ENCODE measurements around the gene NARS2.
"Not testable (repeated sequence)": the region's sequence is repeated elsewhere in the genome, so short reads cannot be mapped to it uniquely, and the experiment has no call there.

The NARS2 gene

GRCh38 chr11:78574386-78575381 lies at the start of gene NARS2:
Gene NARS2 (minus strand): TSS chr11:78574864. CDS start chr11:78574488, 376 bp downstream.
- Histone ChIP-seq H3K27ac (ENCODE audit: low read depth, low read length) (peak within 1 kb of the TSS; percentile 81), H3K9ac (ENCODE audit: low read depth in 1 of 2, low read length in 2 of 2) (peak within 1 kb of the TSS; percentile 84 to 91), H3K9me3 (ENCODE audit: control insufficient read depth in 1 of 2, low read length in 2 of 2) (no peaks in the 10 kb centered on the region), H3K27me3 (ENCODE audit: control insufficient read depth in 1 of 2, insufficient read depth in 2 of 2, low read length in 2 of 2) (no peaks in the 10 kb centered on the region), H3K36me3 (ENCODE audit: control insufficient read depth in 1 of 2, insufficient read depth in 2 of 2, low read length in 2 of 2) (peaks cover 4 to 12% of the 10 kb centered on the region in 2 donors), H3K4me1 (ENCODE audit: control insufficient read depth in 1 of 2, insufficient read depth in 2 of 2, low read length in 2 of 2) (peaks cover 7 to 17% of the 10 kb centered on the region in 2 donors), H3K4me3 (ENCODE audit: low read depth in 1 of 2, low read length in 2 of 2) (peak within 1 kb of the TSS; percentile 74 to 92)

- Histone ChIP-seq H3K27me3 (ENCODE audit: control insufficient read depth in 1 of 2, insufficient read depth in 2 of 2, low read length in 2 of 2) (no peaks in the 10 kb centered on the region), H3K4me3 (ENCODE audit: low read depth in 1 of 2, low read length in 2 of 2) (no peak overlapping the region), H3K27ac (ENCODE audit: low read depth, low read length) (no peak overlapping the region), H3K9ac (ENCODE audit: low read depth in 1 of 2, low read length in 2 of 2) (no peak overlapping the region), H3K36me3 (ENCODE audit: control insufficient read depth in 1 of 2, insufficient read depth in 2 of 2, low read length in 2 of 2) (no peaks in the 10 kb centered on the region), H3K9me3 (ENCODE audit: control insufficient read depth in 1 of 2, low read length in 2 of 2) (peaks cover 0 to 5% of the 10 kb centered on the region in 2 donors), H3K4me1 (ENCODE audit: control insufficient read depth in 1 of 2, insufficient read depth in 2 of 2, low read length in 2 of 2) (no peaks in the 10 kb centered on the region)
Observed at GRCh38 chr11:78622666-78623065, 48.0 kb upstream of the NARS2 start.

- Histone ChIP-seq H3K9ac (ENCODE audit: low read depth in 1 of 2, low read length in 2 of 2) (no peak overlapping the region), H3K36me3 (ENCODE audit: control insufficient read depth in 1 of 2, insufficient read depth in 2 of 2, low read length in 2 of 2) (no peaks in the 10 kb centered on the region)
Observed at GRCh38 chr11:78620159-78620558, 45.5 kb upstream of the NARS2 start.

GRCh38 chr11:78615724-78616123 lies 41.1 kb upstream of the NARS2 start:
- Histone ChIP-seq H3K4me1 (ENCODE audit: control insufficient read depth in 1 of 2, insufficient read depth in 2 of 2, low read length in 2 of 2) (no peaks in the 10 kb centered on the region), H3K9ac (ENCODE audit: low read depth in 1 of 2, low read length in 2 of 2) (no peak overlapping the region), H3K36me3 (ENCODE audit: control insufficient read depth in 1 of 2, insufficient read depth in 2 of 2, low read length in 2 of 2) (no peaks in the 10 kb centered on the region), H3K9me3 (ENCODE audit: control insufficient read depth in 1 of 2, low read length in 2 of 2) (peaks cover 0 to 7% of the 10 kb centered on the region in 2 donors), H3K4me3 (ENCODE audit: low read depth in 1 of 2, low read length in 2 of 2) (no peak overlapping the region), H3K27me3 (ENCODE audit: control insufficient read depth in 1 of 2, insufficient read depth in 2 of 2, low read length in 2 of 2) (no peaks in the 10 kb centered on the region), H3K27ac (ENCODE audit: low read depth, low read length) (no peak overlapping the region)

More at GRCh38 chr11:78620159-78620558, 45.5 kb upstream of the NARS2 start:
- Histone ChIP-seq H3K9me3 (ENCODE audit: control insufficient read depth in 1 of 2, low read length in 2 of 2) (peaks cover 0 to 5% of the 10 kb centered on the region in 2 donors), H3K27me3 (ENCODE audit: control insufficient read depth in 1 of 2, insufficient read depth in 2 of 2, low read length in 2 of 2) (no peaks in the 10 kb centered on the region), H3K4me1 (ENCODE audit: control insufficient read depth in 1 of 2, insufficient read depth in 2 of 2, low read length in 2 of 2) (no peaks in the 10 kb centered on the region), H3K27ac (ENCODE audit: low read depth, low read length) (no peak overlapping the region), H3K4me3 (ENCODE audit: low read depth in 1 of 2, low read length in 2 of 2) (no peak overlapping the region)

- Histone ChIP-seq H3K4me1 (ENCODE audit: control insufficient read depth in 1 of 2, insufficient read depth in 2 of 2, low read length in 2 of 2) (no peaks in the 10 kb centered on the region), H3K9ac (ENCODE audit: low read depth in 1 of 2, low read length in 2 of 2) (no peak overlapping the region), H3K36me3 (ENCODE audit: control insufficient read depth in 1 of 2, insufficient read depth in 2 of 2, low read length in 2 of 2) (no peaks in the 10 kb centered on the region), H3K9me3 (ENCODE audit: control insufficient read depth in 1 of 2, low read length in 2 of 2) (peaks cover 0 to 2% of the 10 kb centered on the region in 2 donors), H3K27me3 (ENCODE audit: control insufficient read depth in 1 of 2, insufficient read depth in 2 of 2, low read length in 2 of 2) (no peaks in the 10 kb centered on the region), H3K27ac (ENCODE audit: low read depth, low read length) (no peak overlapping the region), H3K4me3 (ENCODE audit: low read depth in 1 of 2, low read length in 2 of 2) (no peak overlapping the region)
Observed at GRCh38 chr11:78613378-78613813, 38.7 kb upstream of the NARS2 start.

- Histone ChIP-seq H3K27ac (ENCODE audit: low read depth, low read length) (no peak overlapping the region), H3K9me3 (ENCODE audit: control insufficient read depth in 1 of 2, low read length in 2 of 2) (peaks cover 0 to 2% of the 10 kb centered on the region in 2 donors), H3K9ac (ENCODE audit: low read depth in 1 of 2, low read length in 2 of 2) (no peak overlapping the region), H3K27me3 (ENCODE audit: control insufficient read depth in 1 of 2, insufficient read depth in 2 of 2, low read length in 2 of 2) (no peaks in the 10 kb centered on the region), H3K4me1 (ENCODE audit: control insufficient read depth in 1 of 2, insufficient read depth in 2 of 2, low read length in 2 of 2) (no peaks in the 10 kb centered on the region), H3K4me3 (ENCODE audit: low read depth in 1 of 2, low read length in 2 of 2) (no peak overlapping the region), H3K36me3 (ENCODE audit: control insufficient read depth in 1 of 2, insufficient read depth in 2 of 2, low read length in 2 of 2) (no peaks in the 10 kb centered on the region)
Observed at GRCh38 chr11:78612721-78613377, 38.2 kb upstream of the NARS2 start.

GRCh38 chr11:78609321-78609720 lies 34.7 kb upstream of the NARS2 start:
- H3K4me1 ChIP-seq (ENCODE audit: control insufficient read depth in 1 of 2, insufficient read depth in 2 of 2, low read length in 2 of 2); H3K27ac ChIP-seq (ENCODE audit: low read depth, low read length); H3K27me3 ChIP-seq (ENCODE audit: control insufficient read depth in 1 of 2, insufficient read depth in 2 of 2, low read length in 2 of 2); H3K4me3 ChIP-seq (ENCODE audit: low read depth in 1 of 2, low read length in 2 of 2); H3K9ac ChIP-seq (ENCODE audit: low read depth in 1 of 2, low read length in 2 of 2); H3K9me3 ChIP-seq (ENCODE audit: control insufficient read depth in 1 of 2, low read length in 2 of 2); H3K36me3 ChIP-seq (ENCODE audit: control insufficient read depth in 1 of 2, insufficient read depth in 2 of 2, low read length in 2 of 2): not testable (repeated sequence)

- no peak overlapping the region for H3K27ac ChIP-seq (ENCODE audit: low read depth, low read length)
- H3K36me3 ChIP-seq (ENCODE audit: control insufficient read depth in 1 of 2, insufficient read depth in 2 of 2, low read length in 2 of 2), result no peaks in the 10 kb centered on the region
- H3K9me3 ChIP-seq (ENCODE audit: control insufficient read depth in 1 of 2, low read length in 2 of 2), result no peaks in the 10 kb centered on the region
- H3K9ac ChIP-seq (ENCODE audit: low read depth in 1 of 2, low read length in 2 of 2), result no peak overlapping the region
- no peaks in the 10 kb centered on the region for H3K27me3 ChIP-seq (ENCODE audit: control insufficient read depth in 1 of 2, insufficient read depth in 2 of 2, low read length in 2 of 2)
- no peak overlapping the region for H3K4me3 ChIP-seq (ENCODE audit: low read depth in 1 of 2, low read length in 2 of 2)
- no peaks in the 10 kb centered on the region for H3K4me1 ChIP-seq (ENCODE audit: control insufficient read depth in 1 of 2, insufficient read depth in 2 of 2, low read length in 2 of 2)
Observed at GRCh38 chr11:78607696-78608095, 33.0 kb upstream of the NARS2 start.

GRCh38 chr11:78606667-78607066 lies 32.0 kb upstream of the NARS2 start:
- Histone ChIP-seq H3K36me3 (ENCODE audit: control insufficient read depth in 1 of 2, insufficient read depth in 2 of 2, low read length in 2 of 2) (no peaks in the 10 kb centered on the region), H3K4me3 (ENCODE audit: low read depth in 1 of 2, low read length in 2 of 2) (no peak overlapping the region), H3K27me3 (ENCODE audit: control insufficient read depth in 1 of 2, insufficient read depth in 2 of 2, low read length in 2 of 2) (no peaks in the 10 kb centered on the region), H3K27ac (ENCODE audit: low read depth, low read length) (no peak overlapping the region), H3K4me1 (ENCODE audit: control insufficient read depth in 1 of 2, insufficient read depth in 2 of 2, low read length in 2 of 2) (no peaks in the 10 kb centered on the region), H3K9ac (ENCODE audit: low read depth in 1 of 2, low read length in 2 of 2) (no peak overlapping the region), H3K9me3 (ENCODE audit: control insufficient read depth in 1 of 2, low read length in 2 of 2) (no peaks in the 10 kb centered on the region)

GRCh38 chr11:78605296-78605695 lies 30.6 kb upstream of the NARS2 start:
- Histone ChIP-seq H3K9me3 (ENCODE audit: control insufficient read depth in 1 of 2, low read length in 2 of 2) (no peaks in the 10 kb centered on the region), H3K4me1 (ENCODE audit: control insufficient read depth in 1 of 2, insufficient read depth in 2 of 2, low read length in 2 of 2) (no peaks in the 10 kb centered on the region), H3K9ac (ENCODE audit: low read depth in 1 of 2, low read length in 2 of 2) (no peak overlapping the region), H3K27ac (ENCODE audit: low read depth, low read length) (no peak overlapping the region), H3K36me3 (ENCODE audit: control insufficient read depth in 1 of 2, insufficient read depth in 2 of 2, low read length in 2 of 2) (no peaks in the 10 kb centered on the region), H3K27me3 (ENCODE audit: control insufficient read depth in 1 of 2, insufficient read depth in 2 of 2, low read length in 2 of 2) (no peaks in the 10 kb centered on the region), H3K4me3 (ENCODE audit: low read depth in 1 of 2, low read length in 2 of 2) (no peak overlapping the region)

All from duodenal mucosa (tissue), 2 donors.